HUES6 (cell line): ENCODE results near the gene SULT1C4.

Experiments
- H3K27ac ChIP-seq: 2 replicates; pipeline ENCODE4 v1.7.0; 2013; ENCODE audit warnings: low read depth, mild to moderate bottlenecking, low read length, inconsistent platforms
- H3K27me3 ChIP-seq: 2 replicates; pipeline ENCODE4 v1.6.1; 2013; ENCODE audit warnings: low read length; ENCODE audit not compliant: control insufficient read depth, insufficient read depth
- H3K36me3 ChIP-seq: 2 replicates; pipeline ENCODE4 v1.6.1; 2013; ENCODE audit warnings: low read length; ENCODE audit not compliant: control insufficient read depth, insufficient read depth
- H3K4me1 ChIP-seq: 2 replicates; pipeline ENCODE4 v1.6.1; 2013; ENCODE audit warnings: low read length; ENCODE audit not compliant: control insufficient read depth, insufficient read depth
- H3K4me3 ChIP-seq: 2 replicates; pipeline ENCODE4 v1.5.1; 2013; ENCODE audit warnings: low read depth, low read length
- H3K9ac ChIP-seq: one replicate; pipeline ENCODE4 v1.6.1; 2013; ENCODE audit warnings: mild to moderate bottlenecking, low read length
- H3K9me3 ChIP-seq: 2 replicates; pipeline ENCODE4 v1.6.1; 2013; ENCODE audit warnings: low read depth, low read length; ENCODE audit not compliant: control insufficient read depth, insufficient read depth

The SULT1C4 gene

GRCh38 chr2:108377815-108378630, at the start of gene SULT1C4:
TSS of gene SULT1C4 (plus strand) at chr2:108377954. CDS start at chr2:108378338, 384 bp downstream.
- Histone ChIP-seq H3K4me1 (peaks cover 32% of the 10 kb centered on the region), H3K9ac (peak within 1 kb of the TSS; percentile 27), H3K27me3 (no peaks in the 10 kb centered on the region), H3K4me3 (peak within 1 kb of the TSS; percentile 35), H3K9me3 (no peaks in the 10 kb centered on the region), H3K27ac (peak within 1 kb of the TSS; percentile 41; the same call in 1 of the 2 replicates), H3K36me3 (no peaks in the 10 kb centered on the region)

GRCh38 chr2:108329771-108330170, 48.0 kb upstream of the SULT1C4 start:
- no peak overlapping the region for H3K9ac ChIP-seq
- no peaks in the 10 kb centered on the region for H3K36me3 ChIP-seq
- no peaks in the 10 kb centered on the region for H3K4me1 ChIP-seq
- H3K9me3 ChIP-seq, result no peaks in the 10 kb centered on the region
- H3K4me3 ChIP-seq, result no peak overlapping the region
- no peaks in the 10 kb centered on the region for H3K27me3 ChIP-seq
- H3K27ac ChIP-seq, result no peak overlapping the region

GRCh38 chr2:108330979-108331378, 46.8 kb upstream of the SULT1C4 start:
- Histone ChIP-seq H3K9ac (no peak overlapping the region), H3K36me3 (no peaks in the 10 kb centered on the region), H3K27me3 (no peaks in the 10 kb centered on the region), H3K9me3 (no peaks in the 10 kb centered on the region), H3K4me1 (no peaks in the 10 kb centered on the region), H3K4me3 (no peak overlapping the region), H3K27ac (no peak overlapping the region)

DNA sequence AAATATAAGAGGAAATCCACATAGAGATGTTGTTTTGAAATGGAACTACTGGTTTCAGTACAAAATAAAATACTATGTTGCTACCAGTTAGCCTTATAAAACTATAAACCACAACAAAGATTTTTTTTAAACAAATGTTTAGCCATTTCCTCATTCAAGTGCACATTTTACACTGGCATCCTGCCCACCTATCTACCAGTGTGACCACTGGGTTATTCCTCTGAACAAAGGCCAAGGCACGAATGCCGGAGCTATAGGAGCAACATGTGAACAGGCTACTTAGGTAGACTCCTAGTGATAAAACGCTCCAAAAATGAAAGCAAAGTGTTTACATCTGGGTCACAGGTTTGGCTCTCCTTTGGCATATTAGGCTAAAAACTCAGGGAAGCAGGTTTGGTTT, 31.8 kb upstream of the SULT1C4 start:
- no peak overlapping the region for H3K27ac ChIP-seq
- H3K4me1 ChIP-seq, result peaks cover 8% of the 10 kb centered on the region; the same call in 1 of the 2 replicates
- H3K4me3 ChIP-seq, result no peak overlapping the region
- H3K27me3 ChIP-seq, result no peaks in the 10 kb centered on the region
- H3K36me3 ChIP-seq, result no peaks in the 10 kb centered on the region
- no peaks in the 10 kb centered on the region for H3K9me3 ChIP-seq
- H3K9ac ChIP-seq, result no peak overlapping the region

- Histone ChIP-seq H3K27ac (no peak overlapping the region), H3K9me3 (no peaks in the 10 kb centered on the region), H3K27me3 (no peaks in the 10 kb centered on the region), H3K36me3 (no peaks in the 10 kb centered on the region), H3K4me1 (peaks cover 8% of the 10 kb centered on the region; the same call in 1 of the 2 replicates), H3K9ac (no peak overlapping the region), H3K4me3 (no peak overlapping the region)
Observed at GRCh38 chr2:108346827-108347226, 30.9 kb upstream of the SULT1C4 start.

- no peaks in the 10 kb centered on the region for H3K36me3 ChIP-seq
- no peak overlapping the region for H3K9ac ChIP-seq
- no peaks in the 10 kb centered on the region for H3K27me3 ChIP-seq
- no peak overlapping the region for H3K27ac ChIP-seq
- H3K4me1 ChIP-seq, result peaks cover 8% of the 10 kb centered on the region; the same call in 1 of the 2 replicates
- H3K4me3 ChIP-seq, result no peak overlapping the region
- H3K9me3 ChIP-seq, result no peaks in the 10 kb centered on the region
Observed at GRCh38 chr2:108347786-108348185, 30.0 kb upstream of the SULT1C4 start.

GRCh38 chr2:108348816-108349570, 28.8 kb upstream of the SULT1C4 start:
- Histone ChIP-seq H3K27me3 (no peaks in the 10 kb centered on the region), H3K9me3 (no peaks in the 10 kb centered on the region), H3K27ac (no peak overlapping the region), H3K36me3 (no peaks in the 10 kb centered on the region), H3K9ac (no peak overlapping the region), H3K4me3 (no peak overlapping the region), H3K4me1 (peaks cover 8% of the 10 kb centered on the region; the same call in 1 of the 2 replicates)

- no peaks in the 10 kb centered on the region for H3K9me3 ChIP-seq
- H3K36me3 ChIP-seq, result no peaks in the 10 kb centered on the region
- H3K4me1 ChIP-seq, result peaks cover 8% of the 10 kb centered on the region; the same call in 1 of the 2 replicates
Observed at GRCh38 chr2:108349571-108349928, 28.2 kb upstream of the SULT1C4 start.

DNA sequence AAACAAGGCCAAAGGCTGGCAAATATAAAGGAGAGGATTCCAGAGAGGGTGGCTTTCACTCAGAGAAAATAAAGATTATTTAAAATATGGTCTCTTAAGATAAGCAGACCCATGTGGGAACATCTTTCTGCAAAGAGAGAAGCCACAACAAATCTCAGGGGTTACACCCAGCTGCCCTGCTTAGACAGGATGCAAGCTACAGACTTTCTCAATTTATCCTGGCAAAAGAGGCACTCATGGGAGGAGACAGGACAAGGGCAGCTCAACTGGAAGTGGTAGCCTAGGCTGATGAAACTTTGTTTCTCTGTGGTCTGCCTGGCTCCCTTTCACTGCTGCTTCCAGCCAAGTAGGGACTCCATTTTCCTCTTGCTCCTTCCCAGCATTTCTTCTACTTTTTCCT, 25.9 kb upstream of the SULT1C4 start:
- H3K4me1 ChIP-seq, result peaks cover 8% of the 10 kb centered on the region; the same call in 1 of the 2 replicates
- no peaks in the 10 kb centered on the region for H3K27me3 ChIP-seq
- no peaks in the 10 kb centered on the region for H3K9me3 ChIP-seq
- no peak overlapping the region for H3K4me3 ChIP-seq
- no peak overlapping the region for H3K9ac ChIP-seq
- H3K27ac ChIP-seq, result no peak overlapping the region
- H3K36me3 ChIP-seq, result no peaks in the 10 kb centered on the region

More at GRCh38 chr2:108349571-108349928, 28.2 kb upstream of the SULT1C4 start:
- Histone ChIP-seq H3K9ac (no peak overlapping the region), H3K27me3 (no peaks in the 10 kb centered on the region), H3K27ac (no peak overlapping the region), H3K4me3 (no peak overlapping the region)

DNA sequence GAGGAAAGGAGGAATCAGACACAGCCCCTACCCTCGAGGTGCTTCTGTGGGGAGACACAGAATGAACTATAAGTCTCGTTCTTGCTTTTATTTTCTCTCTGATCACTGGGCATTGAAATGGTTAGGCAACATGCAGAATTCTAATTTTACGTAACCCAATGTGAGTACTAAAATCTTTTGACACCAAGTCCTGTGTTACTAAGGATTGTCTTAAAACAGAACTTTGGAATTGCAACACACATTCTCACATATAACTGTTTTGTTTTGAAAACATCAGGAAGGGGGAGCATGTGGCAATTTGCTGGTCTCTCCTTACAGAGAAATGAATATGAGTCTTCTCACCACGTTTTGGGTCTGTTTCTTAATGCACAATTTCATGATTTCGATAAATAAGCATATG, 23.6 kb upstream of the SULT1C4 start:
- no peak overlapping the region for H3K27ac ChIP-seq
- no peak overlapping the region for H3K9ac ChIP-seq
- no peak overlapping the region for H3K4me3 ChIP-seq
- H3K36me3 ChIP-seq, result no peaks in the 10 kb centered on the region
- H3K27me3 ChIP-seq, result no peaks in the 10 kb centered on the region
- no peaks in the 10 kb centered on the region for H3K9me3 ChIP-seq
- no peaks in the 10 kb centered on the region for H3K4me1 ChIP-seq
